Measurements from ENCODE around the gene APBA2.

The APBA2 gene

DNA sequence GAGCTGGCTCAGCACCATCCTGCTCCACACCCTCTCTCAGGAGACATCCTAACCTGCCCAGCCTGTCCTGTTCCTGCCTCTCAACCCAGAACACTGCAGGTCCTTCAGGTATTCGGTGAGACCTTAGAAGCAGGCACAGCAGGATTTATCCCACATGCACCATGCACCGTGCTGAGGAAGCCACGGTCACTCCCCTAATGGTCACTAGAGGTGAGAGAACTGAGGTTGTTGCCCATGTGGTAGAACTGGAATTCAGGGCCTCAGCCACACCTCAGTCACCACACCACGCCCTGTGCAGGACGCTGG lies 36.9 kb downstream of the APBA2 start:
- Histone ChIP-seq H3K27ac (ENCODE audit: low read length) (peak overlapping the region; percentile 96; the same call in 1 of the 2 replicates), H3K9ac (ENCODE audit: low read length) (no peak overlapping the region), H3K9me3 (replicated peaks; ENCODE audit: insufficient read depth, low read length) (no peaks in the 10 kb centered on the region), H3K36me3 (replicated peaks; ENCODE audit: insufficient read depth, low read length) (no peaks in the 10 kb centered on the region), H2AFZ (ENCODE audit: low read length) (no peak overlapping the region), H3K27me3 (replicated peaks; ENCODE audit: insufficient read depth, low read length) (no peaks in the 10 kb centered on the region), H3K4me3 (ENCODE audit: low read length) (no peak overlapping the region), H3K9me2 (replicated peaks; ENCODE audit: insufficient read depth, low read length) (no peaks in the 10 kb centered on the region), H3K4me2 (ENCODE audit: low read depth, low read length) (no peak overlapping the region), H3F3A (ENCODE audit: insufficient read depth, low read length) (peaks cover 29% of the 10 kb centered on the region), H3K79me2 (ENCODE audit: low read length) (peaks cover 11% of the 10 kb centered on the region; the same call in 1 of the 2 replicates), H3K4me1 (ENCODE audit: low read length) (peaks cover 59% of the 10 kb centered on the region), H4K20me1 (ENCODE audit: insufficient read depth, low read length) (no peaks in the 10 kb centered on the region)
- no peak for DNase-seq
- TF ChIP-seq, protein P1, sequence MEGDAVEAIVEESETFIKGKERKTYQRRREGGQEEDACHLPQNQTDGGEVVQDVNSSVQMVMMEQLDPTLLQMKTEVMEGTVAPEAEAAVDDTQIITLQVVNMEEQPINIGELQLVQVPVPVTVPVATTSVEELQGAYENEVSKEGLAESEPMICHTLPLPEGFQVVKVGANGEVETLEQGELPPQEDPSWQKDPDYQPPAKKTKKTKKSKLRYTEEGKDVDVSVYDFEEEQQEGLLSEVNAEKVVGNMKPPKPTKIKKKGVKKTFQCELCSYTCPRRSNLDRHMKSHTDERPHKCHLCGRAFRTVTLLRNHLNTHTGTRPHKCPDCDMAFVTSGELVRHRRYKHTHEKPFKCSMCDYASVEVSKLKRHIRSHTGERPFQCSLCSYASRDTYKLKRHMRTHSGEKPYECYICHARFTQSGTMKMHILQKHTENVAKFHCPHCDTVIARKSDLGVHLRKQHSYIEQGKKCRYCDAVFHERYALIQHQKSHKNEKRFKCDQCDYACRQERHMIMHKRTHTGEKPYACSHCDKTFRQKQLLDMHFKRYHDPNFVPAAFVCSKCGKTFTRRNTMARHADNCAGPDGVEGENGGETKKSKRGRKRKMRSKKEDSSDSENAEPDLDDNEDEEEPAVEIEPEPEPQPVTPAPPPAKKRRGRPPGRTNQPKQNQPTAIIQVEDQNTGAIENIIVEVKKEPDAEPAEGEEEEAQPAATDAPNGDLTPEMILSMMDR (IDR thresholded peaks at IDR 0.05; ENCODE audit: low read length): no peak
- TF ChIP-seq EZH2phosphoT487 (IDR thresholded peaks at IDR 0.05; ENCODE audit: low read length) (no peak), EZH2 (optimal IDR thresholded peaks at IDR 0.05; ENCODE audit: low read depth, low read length) (no peak)

DNA sequence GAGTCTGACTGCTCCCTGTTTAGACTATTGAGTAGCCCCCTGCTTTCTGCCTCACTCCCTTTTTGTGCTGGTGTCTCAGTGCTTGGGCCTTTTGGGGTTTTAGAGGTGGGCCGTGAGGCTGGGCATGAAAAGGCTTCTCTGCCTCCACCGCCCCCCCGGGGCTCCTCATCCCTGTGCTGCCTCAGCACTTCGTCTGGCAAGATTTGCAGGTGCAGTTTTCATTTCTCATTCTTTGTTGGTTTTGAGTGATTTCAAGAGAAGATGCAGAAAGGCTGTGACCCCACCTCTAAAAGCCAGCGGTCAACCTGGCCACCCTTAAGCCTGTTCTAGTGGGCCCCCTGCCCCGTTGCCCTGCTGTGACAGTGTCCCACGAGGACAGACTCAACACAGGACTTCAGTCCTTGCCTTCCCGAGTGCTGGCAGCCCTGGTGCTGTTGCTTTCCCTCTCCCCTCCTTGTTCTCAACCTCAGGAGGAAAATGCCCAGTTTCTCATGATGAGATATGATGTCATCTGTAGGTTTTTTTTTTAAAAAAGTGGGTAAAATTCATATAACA lies 38.0 kb downstream of the APBA2 start:
- Histone ChIP-seq H3K9ac (ENCODE audit: low read length) (peak overlapping the region; percentile 67), H3K27ac (ENCODE audit: low read length) (peak overlapping the region; percentile 96), H3K9me3 (replicated peaks; ENCODE audit: insufficient read depth, low read length) (no peaks in the 10 kb centered on the region), H3K79me2 (ENCODE audit: low read length) (peaks cover 17% of the 10 kb centered on the region; the same call in 1 of the 2 replicates), H3K36me3 (replicated peaks; ENCODE audit: insufficient read depth, low read length) (no peaks in the 10 kb centered on the region), H3K4me1 (ENCODE audit: low read length) (peaks cover 59% of the 10 kb centered on the region), H3K4me2 (ENCODE audit: low read depth, low read length) (peak overlapping the region; percentile 76), H3K9me2 (replicated peaks; ENCODE audit: insufficient read depth, low read length) (no peaks in the 10 kb centered on the region), H3K27me3 (replicated peaks; ENCODE audit: insufficient read depth, low read length) (no peaks in the 10 kb centered on the region), H4K20me1 (ENCODE audit: insufficient read depth, low read length) (no peaks in the 10 kb centered on the region), H3F3A (ENCODE audit: insufficient read depth, low read length) (peaks cover 29% of the 10 kb centered on the region), H2AFZ (ENCODE audit: low read length) (peak overlapping the region; percentile 52), H3K4me3 (ENCODE audit: low read length) (peak overlapping the region; percentile 35; the same call in 1 of the 2 replicates)
- no peak for TF ChIP-seq EZH2phosphoT487 (IDR thresholded peaks at IDR 0.05; ENCODE audit: low read length)
- TF ChIP-seq, protein P1 (IDR thresholded peaks at IDR 0.05; ENCODE audit: low read length): no peak
- TF ChIP-seq EZH2 (optimal IDR thresholded peaks at IDR 0.05; ENCODE audit: low read depth, low read length): no peak
- peak; percentile 93 for DNase-seq

DNA sequence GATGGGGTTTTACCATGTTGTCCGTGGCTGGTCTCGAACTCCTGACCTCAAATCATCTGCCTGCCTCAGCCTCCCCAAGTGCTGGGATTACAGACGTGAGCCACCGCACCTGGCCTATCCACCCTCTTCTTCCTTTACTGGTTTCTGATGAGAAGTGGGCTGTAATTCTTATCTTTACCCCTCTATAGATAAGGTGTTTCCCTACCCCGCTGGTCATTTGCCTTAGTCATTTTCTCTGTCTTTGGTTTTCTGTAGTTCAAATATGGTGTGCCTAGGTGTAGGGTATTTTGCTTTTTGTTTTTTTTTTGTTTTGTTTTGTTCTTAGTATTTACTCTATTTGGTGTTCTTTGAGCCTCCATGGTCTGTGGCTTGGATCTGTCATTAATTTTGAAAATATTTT lies 41.3 kb downstream of the APBA2 start:
- no peaks in the 10 kb centered on the region for H3K9me2 ChIP-seq (replicated peaks; ENCODE audit: insufficient read depth, low read length)
- no peaks in the 10 kb centered on the region for H3K27me3 ChIP-seq (replicated peaks; ENCODE audit: insufficient read depth, low read length)
- peaks cover 15% of the 10 kb centered on the region for H3F3A ChIP-seq (ENCODE audit: insufficient read depth, low read length)
- no peak overlapping the region for H3K27ac ChIP-seq (ENCODE audit: low read length)
- peaks cover 36% of the 10 kb centered on the region for H3K4me1 ChIP-seq (ENCODE audit: low read length)
- H3K36me3 ChIP-seq (replicated peaks; ENCODE audit: insufficient read depth, low read length): no peaks in the 10 kb centered on the region
- no peak overlapping the region for H2AFZ ChIP-seq (ENCODE audit: low read length)
- H4K20me1 ChIP-seq (ENCODE audit: insufficient read depth, low read length): no peaks in the 10 kb centered on the region
- H3K9me3 ChIP-seq (replicated peaks; ENCODE audit: insufficient read depth, low read length): no peaks in the 10 kb centered on the region
- H3K4me2 ChIP-seq (ENCODE audit: low read depth, low read length): no peak overlapping the region
- peaks cover 17% of the 10 kb centered on the region; the same call in 1 of the 2 replicates for H3K79me2 ChIP-seq (ENCODE audit: low read length)
- TF ChIP-seq EZH2phosphoT487 (IDR thresholded peaks at IDR 0.05; ENCODE audit: low read length) (no peak), EZH2 (optimal IDR thresholded peaks at IDR 0.05; ENCODE audit: low read depth, low read length) (no peak)
- TF ChIP-seq, protein P1 (IDR thresholded peaks at IDR 0.05; ENCODE audit: low read length): no peak
- H3K9ac ChIP-seq (ENCODE audit: low read length): no peak overlapping the region
- no peak overlapping the region for H3K4me3 ChIP-seq (ENCODE audit: low read length)
- DNase-seq: no peak

Data from MM.1S (cell line).